GM12878 (cell line): ENCODE measurements around the gene HSBP1L1.

ENCODE experiments used
- CBX5 ChIP-seq: sonication (generic); IDR thresholded peaks from 2 replicates; pipeline ENCODE4 v1.6.1; 2016; ENCODE audit warnings: low read depth, moderate library complexity, mild to moderate bottlenecking, inconsistent platforms
- SIN3A ChIP-seq: IDR thresholded peaks from 2 replicates; pipeline ENCODE4 v1.6.1; 2012; ENCODE audit warnings: low read depth, low read length, improper control_type of control experiment
- TAF1 ChIP-seq: IDR thresholded peaks from 2 replicates; pipeline ENCODE4 v1.6.1; 2011; ENCODE audit warnings: mild to moderate bottlenecking, low read depth, low read length, borderline replicate concordance
- TF ChIP-seq, protein P1 (sequence below), 3 experiments: IDR thresholded peaks in 2 of 3; conservative IDR thresholded peaks in 1 of 3; 2 replicates each; pipeline ENCODE4 v1.5.1; 2011; ENCODE audit warnings: low read depth in 3 of 3, low read length in 3 of 3, mild to moderate bottlenecking in 3 of 3, control low read depth in 2 of 3, moderate library complexity in 2 of 3, inconsistent platforms in 1 of 3, mixed read lengths in 1 of 3; ENCODE audit not compliant: control insufficient read depth in 2 of 3, insufficient read depth in 1 of 3; ENCODE audit errors: extremely low read depth in 1 of 3

- TF ChIP-seq TAF1 (peak; percentile 17; the same call in 1 of the 2 replicates), SIN3A (0 out of 2 replicates have a peak, but pooled peaks have one; percentile 27), CBX5 (no peak)
- TF ChIP-seq, protein P1, sequence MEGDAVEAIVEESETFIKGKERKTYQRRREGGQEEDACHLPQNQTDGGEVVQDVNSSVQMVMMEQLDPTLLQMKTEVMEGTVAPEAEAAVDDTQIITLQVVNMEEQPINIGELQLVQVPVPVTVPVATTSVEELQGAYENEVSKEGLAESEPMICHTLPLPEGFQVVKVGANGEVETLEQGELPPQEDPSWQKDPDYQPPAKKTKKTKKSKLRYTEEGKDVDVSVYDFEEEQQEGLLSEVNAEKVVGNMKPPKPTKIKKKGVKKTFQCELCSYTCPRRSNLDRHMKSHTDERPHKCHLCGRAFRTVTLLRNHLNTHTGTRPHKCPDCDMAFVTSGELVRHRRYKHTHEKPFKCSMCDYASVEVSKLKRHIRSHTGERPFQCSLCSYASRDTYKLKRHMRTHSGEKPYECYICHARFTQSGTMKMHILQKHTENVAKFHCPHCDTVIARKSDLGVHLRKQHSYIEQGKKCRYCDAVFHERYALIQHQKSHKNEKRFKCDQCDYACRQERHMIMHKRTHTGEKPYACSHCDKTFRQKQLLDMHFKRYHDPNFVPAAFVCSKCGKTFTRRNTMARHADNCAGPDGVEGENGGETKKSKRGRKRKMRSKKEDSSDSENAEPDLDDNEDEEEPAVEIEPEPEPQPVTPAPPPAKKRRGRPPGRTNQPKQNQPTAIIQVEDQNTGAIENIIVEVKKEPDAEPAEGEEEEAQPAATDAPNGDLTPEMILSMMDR (IDR thresholded peaks at IDR 0.05 in 2 of 3, conservative IDR thresholded peaks at IDR 0.05 in 1 of 3; ENCODE audit: control insufficient read depth in 2 of 3, extremely low read depth in 1 of 3, insufficient read depth in 1 of 3, low read depth in 3 of 3, low read length in 3 of 3) = peak; percentile 34 to 69 (median 41); a peak in 4 of 6 replicates
These were observed 23.6 kb downstream of the HSBP1L1 start for GRCh38 chr18:79988071-79988450.
